HG03442 (cell line): ENCODE data around the gene PIP5K1A.
"Not testable (repeated sequence)": the region's sequence is repeated elsewhere in the genome, so short reads cannot be mapped to it uniquely, and the experiment has no call there.

Experiments used
- ATAC-seq: cut with Tn5 transposase; IDR thresholded peaks from one replicate; pipeline ENCODE4 v1.9.1; 2021; ENCODE audit warnings: mild to moderate bottlenecking, moderate library complexity; ENCODE audit not compliant: unreplicated experiment

The PIP5K1A gene, protein sequence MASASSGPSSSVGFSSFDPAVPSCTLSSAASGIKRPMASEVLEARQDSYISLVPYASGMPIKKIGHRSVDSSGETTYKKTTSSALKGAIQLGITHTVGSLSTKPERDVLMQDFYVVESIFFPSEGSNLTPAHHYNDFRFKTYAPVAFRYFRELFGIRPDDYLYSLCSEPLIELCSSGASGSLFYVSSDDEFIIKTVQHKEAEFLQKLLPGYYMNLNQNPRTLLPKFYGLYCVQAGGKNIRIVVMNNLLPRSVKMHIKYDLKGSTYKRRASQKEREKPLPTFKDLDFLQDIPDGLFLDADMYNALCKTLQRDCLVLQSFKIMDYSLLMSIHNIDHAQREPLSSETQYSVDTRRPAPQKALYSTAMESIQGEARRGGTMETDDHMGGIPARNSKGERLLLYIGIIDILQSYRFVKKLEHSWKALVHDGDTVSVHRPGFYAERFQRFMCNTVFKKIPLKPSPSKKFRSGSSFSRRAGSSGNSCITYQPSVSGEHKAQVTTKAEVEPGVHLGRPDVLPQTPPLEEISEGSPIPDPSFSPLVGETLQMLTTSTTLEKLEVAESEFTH

DNA sequence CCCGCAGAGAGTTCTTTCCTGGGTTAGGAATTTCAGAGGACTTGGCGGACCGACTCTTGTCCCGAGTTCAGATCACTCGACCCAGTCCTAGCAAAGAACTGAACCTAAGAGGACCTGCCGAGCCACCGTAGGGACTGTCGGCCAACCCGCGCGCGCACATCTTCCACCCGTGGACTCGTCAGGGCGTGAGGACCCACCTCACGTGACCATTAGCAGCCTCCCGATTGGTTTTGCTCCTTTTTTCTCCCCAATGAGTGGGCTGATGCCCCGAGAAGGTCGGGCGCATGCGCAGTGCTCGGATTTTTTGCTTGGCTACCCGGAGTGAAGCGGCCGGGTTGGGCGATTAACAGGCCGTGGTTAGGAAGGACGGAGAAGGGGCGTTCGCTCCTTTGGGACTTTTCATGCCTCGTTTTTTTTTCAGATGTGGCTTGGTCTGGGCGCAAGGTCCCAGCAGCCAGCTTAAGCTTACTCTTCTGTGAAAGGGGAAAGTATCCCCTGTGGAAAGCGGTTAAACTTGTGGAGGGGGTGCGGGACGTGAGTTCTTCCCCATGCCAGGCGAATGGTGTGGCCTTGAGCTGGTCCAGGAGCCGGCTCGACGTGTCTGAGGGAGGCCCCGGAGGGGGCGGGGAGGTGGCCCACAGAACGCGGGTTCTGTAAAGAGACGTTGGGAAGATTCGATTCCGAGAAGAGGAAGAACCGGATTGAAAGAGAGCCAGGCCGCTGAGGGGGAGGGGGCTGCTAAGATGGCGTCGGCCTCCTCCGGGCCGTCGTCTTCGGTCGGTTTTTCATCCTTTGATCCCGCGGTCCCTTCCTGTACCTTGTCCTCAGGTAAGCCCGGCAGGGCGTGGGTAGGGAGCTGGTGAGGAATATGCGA is at the start of gene PIP5K1A:
PIP5K1A (plus strand) TSS at position 299 of the 874 bp plus-strand sequence; CDS start at position 744, 445 bp downstream.
- ATAC-seq = peak; percentile 90

DNA sequence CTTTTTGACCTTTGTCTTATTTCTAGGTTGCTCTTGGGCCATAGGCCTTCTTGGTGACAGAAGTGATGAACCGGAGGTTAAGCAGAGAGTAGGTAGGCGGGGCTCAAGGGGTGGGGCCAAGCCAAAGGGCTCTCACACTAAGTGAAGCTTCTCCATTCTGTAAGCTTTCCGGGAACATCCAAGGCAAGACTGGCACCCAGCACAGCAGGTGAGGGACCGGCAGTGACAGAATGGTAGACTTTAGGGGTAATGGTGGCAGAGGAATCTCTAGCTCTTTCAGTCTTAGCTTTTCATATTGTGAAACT is 41.9 kb upstream of the PIP5K1A start, which contains the start of gene TNFAIP8L2:
TNFAIP8L2 (plus strand) TSS at position 135 of the 305 bp plus-strand sequence. CDS start 2,049 bp downstream, outside the sequence.
- ATAC-seq = no peak

GRCh38 chr1:151157067-151157531 is 41.3 kb upstream of the PIP5K1A start:
- no peak for ATAC-seq

- no peak for ATAC-seq
These were observed 40.0 kb upstream of the PIP5K1A start for GRCh38 chr1:151158326-151158725.

DNA sequence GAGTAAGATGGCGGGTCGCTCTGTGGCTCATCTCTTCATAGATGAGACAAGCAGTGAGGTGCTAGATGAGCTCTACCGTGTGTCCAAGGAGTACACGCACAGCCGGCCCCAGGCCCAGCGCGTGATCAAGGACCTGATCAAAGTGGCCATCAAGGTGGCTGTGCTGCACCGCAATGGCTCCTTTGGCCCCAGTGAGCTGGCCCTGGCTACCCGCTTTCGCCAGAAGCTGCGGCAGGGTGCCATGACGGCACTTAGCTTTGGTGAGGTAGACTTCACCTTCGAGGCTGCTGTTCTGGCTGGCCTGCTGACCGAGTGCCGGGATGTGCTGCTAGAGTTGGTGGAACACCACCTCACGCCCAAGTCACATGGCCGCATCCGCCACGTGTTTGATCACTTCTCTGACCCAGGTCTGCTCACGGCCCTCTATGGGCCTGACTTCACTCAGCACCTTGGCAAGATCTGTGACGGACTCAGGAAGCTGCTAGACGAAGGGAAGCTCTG is 39.6 kb upstream of the PIP5K1A start:
- no peak for ATAC-seq

DNA sequence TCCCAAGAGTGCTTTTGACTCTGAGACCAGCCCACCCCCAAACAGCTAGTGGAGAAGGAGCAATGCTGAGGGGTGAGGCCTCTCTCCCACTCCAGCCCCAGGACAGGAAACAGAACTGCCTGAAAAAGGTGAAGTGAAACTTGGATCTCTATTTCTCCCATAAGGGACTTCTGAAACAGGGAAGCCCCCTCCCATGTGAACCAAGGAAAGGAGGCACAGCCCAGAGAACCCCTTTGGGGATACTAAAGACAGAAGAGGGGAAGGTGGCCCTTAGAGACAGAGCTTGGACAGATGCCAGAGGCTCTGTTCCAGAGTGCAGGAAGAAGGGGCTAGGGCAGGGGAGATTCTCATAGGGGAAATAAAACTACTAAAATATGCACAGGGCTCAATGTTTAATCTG is 39.0 kb upstream of the PIP5K1A start:
- ATAC-seq = no peak

GRCh38 chr1:151164732-151165280 is 33.5 kb upstream of the PIP5K1A start:
- no peak for ATAC-seq

DNA sequence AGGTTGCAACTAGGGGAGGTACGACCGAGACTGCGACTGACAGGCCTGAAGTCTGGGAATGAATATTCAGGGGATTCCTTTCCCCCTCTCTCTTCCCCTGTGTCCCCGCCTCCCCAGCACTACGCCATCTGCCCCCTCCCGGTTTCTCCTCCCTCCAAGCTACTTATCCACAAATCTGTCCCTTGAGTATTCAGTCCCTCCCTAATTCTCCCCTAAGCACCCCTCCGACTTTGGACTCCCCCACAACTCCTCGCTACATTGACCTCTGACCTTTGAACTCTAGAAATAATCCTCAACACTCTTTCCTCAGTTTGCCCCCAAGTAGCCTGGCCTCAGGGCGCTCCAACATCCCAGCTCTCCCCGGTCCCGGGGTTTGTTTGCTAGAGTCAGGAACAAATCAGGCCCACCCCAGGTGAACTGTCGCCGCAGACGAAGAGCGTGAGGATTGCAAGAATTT is 33.0 kb upstream of the PIP5K1A start:
- ATAC-seq = no peak

DNA sequence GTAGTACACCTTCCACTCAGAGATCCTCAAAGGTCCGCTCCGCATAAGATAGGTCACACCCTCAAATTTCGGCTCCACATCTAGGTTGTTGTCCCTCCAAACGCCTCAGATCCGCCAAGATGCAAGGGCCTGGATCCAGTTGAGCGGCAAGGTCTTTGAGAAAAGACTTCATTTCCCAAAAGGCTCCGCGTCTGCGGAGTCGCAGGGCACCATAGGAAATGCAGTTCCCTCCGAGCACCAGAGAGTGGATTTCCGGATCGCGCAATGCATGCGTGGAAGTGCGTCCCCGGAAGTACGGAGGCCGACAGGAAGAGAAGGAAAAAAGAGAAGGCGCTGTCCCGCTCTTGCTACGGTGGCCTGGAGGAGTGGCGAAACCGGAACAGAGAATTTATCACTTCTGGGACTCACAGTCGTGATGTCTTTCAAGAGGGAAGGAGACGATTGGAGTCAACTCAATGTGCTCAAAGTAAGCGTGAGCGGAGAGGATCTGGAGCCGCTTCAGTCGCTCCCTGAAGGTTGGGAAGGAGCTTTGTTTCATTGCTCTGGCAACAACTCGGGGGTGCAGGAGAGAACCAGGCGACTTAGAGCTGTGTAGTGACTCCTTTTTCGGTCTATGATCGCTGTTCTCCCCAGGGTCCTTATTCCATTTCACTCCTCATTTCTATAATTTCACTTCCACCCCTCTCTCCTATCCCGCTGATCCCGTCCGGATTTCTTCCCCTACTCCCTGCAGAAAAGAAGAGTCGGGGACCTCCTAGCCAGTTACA is 32.4 kb upstream of the PIP5K1A start, which contains the start of the genes LYSMD1 and SCNM1:
LYSMD1 (minus strand) TSS at position 165 of the 767 bp plus-strand sequence. CDS start 644 bp downstream, outside the sequence.
SCNM1 (plus strand) TSS at position 407 of the 767 bp plus-strand sequence; CDS start at position 416, 9 bp downstream.
- ATAC-seq = peak; percentile 87

DNA sequence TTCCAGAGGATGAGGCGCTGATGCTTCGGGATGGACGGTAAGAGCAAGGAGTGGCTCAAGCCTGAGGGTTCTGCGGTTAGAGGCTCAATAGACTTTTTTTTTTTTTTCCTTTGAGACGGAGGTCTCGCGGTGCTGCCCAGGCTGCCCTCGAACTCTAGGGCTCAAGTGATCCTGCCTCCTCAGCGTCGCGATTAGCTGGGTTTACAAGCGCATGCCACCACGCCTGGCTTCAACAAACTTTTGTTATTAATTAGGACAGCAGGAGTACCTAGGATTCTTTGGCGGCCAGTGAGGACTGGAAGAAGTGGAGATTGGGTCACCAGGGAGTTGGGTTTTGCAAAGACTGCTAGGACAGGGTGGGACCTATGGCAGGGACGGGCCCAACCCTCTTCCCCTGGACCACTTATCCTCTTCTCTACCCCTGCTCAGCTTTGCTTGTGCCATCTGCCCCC is 31.8 kb upstream of the PIP5K1A start:
- peak; percentile 2 for ATAC-seq

GRCh38 chr1:151167116-151167515 is 31.2 kb upstream of the PIP5K1A start:
- ATAC-seq = no peak

DNA sequence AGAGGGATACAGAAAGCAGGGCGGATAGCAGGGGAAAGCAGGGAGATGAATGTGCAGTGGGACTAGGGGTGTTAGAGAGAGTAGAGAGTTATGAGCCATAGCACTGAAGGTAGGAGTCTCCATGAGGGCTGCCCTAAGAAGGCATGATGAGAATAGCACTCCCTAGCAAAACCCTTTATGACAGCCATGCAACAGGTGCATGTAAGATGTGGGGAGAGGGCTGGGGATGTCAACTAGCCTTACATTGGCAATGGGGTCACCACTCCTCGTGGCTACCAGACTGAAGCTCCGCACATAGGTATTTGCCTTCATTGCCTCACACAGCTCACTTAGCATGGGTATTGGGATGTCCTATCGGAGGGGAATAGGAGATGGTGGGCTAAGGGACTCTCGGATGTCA is 27.2 kb upstream of the PIP5K1A start:
- ATAC-seq = no peak

DNA sequence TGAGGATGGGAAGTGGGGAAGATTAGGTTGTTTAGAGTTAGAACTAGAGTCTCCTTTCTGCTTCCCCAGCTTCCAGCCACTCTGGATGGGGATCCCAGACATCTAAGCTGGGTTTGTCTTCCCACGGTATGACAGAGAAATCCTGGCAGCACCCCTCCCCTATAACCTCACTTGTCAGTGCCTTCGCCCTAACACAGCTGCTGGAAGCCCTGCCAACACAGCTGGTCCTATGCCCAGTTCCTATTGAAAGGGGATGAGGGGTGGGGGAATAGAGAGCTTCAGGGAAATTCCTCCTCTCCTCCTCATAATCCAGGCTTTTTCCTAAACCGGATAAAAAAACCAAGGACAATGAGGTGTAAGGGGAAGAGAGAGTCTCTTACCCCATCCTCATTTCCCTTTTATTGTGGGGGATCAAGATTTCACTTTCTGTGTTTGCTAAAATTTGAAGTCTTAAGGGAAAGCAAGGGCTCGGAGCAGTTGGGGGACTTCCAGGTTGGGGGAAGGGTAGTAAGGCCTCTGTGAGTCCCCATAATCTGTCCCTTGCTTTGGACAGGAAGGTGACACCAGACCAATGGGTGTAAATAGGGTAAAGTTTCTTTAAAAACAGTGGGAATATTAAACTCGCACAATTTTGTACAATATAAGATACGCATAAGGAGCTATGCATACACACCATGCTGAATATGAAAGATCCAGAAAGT is 23.2 kb upstream of the PIP5K1A start:
- ATAC-seq = no peak

DNA sequence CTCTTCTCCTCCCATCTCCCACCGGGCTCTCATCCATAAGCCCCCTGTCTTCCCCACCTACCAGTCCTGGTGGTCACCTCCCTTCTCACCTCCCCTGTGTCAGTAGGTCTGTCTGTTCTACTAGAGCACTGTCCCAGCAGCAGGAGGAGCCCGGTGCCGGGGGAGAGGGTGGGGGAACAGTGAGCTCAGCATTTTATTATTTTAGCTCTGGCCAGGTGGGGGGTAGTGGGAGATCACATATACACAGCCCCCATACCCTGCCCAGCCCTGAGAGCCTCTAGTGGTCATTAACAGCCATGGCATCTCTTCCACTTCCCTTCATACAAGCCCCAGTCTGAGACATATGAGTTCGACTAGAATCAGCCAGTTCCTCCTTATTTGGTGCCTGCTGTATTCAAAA is 22.5 kb upstream of the PIP5K1A start, which contains the start of gene TMOD4:
TMOD4 (minus strand) TSS at position 119 of the 400 bp plus-strand sequence. CDS start 1,106 bp downstream, outside the sequence.
- no peak for ATAC-seq

GRCh38 chr1:151176514-151177045 is 21.8 kb upstream of the PIP5K1A start:
- ATAC-seq = no peak

- ATAC-seq = no peak
These were observed 14.1 kb upstream of the PIP5K1A start for GRCh38 chr1:151184211-151184610.

DNA sequence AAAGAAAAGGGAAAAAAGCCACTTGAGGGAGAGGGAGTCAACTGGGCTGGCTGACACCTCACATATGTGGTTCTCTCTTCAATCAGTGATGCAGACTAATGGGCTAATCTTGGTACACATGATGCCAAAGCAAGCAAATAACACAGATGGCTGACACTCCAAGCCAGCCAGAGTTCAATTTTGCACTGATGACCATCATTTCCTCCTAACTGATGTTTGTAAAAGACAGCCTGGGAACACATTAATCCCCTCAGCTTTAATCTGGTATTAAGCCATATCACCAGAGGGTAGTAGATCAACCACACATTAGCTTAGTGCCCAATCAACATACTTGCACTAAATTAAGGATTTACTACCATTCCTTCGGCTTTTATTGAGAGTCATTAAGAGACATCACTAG is 11.1 kb upstream of the PIP5K1A start:
- ATAC-seq = no peak

GRCh38 chr1:151188667-151189066 is 9.7 kb upstream of the PIP5K1A start:
- not testable (repeated sequence) for ATAC-seq
